SKM-1 (cell line): ENCODE results near the gene MAST2.

Source experiments
- DNase-seq: peaks from one replicate; lab custom pipeline; 2025; ENCODE audit not compliant: unreplicated experiment; lab: John Stamatoyannopoulos, UW

The MAST2 gene

GRCh38 chr1:45974541-45975269 lies 171.3 kb downstream of the MAST2 start:
- DNase-seq = no peak

DNA sequence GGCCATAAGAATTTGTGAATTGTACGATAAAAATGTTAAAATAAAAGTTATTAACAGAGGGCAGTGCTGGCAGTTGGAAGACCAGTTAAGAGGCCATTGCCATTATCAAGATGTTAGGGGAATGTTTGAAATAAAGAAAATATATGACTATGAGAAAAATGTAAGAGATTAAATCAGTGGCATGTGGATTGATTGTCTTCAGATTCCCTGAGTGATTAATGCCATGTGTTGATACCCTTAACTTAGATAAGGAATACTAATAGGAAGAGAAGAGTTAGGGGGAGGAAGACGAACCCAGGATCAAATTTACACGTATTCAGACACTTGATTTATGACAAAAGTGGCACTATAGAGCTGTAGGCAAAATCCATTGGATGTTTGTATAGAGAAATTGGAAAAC lies 173.2 kb downstream of the MAST2 start:
- DNase-seq = no peak

DNA sequence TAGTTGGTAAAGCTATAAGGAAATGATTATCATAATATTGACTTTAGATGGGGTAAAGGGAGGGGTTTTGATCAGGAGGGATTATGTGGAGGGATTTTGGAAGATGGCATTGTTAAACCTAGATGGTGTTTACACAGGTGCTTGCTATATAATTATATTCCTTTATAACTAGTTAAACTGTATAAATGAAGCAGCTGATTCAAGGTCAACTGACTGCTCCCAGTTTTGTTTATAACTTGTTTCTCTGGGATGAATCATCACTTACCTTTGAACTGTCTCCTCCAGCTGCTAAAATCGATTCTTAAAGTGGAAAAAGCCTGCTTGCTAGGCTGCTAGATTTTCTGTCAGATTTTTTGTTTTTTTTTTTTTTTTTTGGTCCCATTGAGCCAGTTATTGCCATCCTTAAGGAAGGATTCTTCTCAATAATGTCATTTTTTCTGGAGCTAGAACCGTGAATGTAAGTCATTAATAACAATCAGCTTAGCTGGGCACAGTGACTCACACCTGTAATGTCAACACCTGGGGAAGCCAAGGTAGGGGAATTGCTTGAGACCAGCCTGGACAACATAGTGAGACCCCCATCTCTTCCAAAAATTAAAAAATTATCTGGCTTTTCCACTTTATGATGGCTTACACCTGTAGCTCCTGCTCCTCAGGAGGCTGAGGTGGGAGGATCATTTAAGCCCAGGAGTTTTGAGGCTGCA lies 175.8 kb downstream of the MAST2 start:
- no peak for DNase-seq

GRCh38 chr1:45979778-45980176 lies 176.4 kb downstream of the MAST2 start:
- no peak for DNase-seq

DNA sequence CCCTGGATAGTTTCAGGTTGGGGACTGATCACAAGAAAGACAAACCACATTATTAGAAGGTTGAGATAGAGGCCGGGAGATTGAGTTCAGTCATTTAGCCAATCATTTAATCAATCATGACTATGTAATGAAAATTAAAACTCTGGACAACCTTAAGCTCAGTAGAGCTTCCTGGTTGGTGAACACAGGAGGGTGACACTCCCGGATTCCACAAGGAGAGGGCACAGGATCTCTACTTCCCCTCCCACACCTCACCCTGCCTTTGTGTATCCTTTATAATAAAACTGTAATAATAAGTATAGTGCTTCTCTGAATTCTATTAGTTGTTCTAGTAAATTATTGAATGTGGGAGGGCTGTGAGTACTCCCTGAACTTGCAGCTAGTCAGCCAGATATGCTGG lies 178.9 kb downstream of the MAST2 start:
- no peak for DNase-seq

DNA sequence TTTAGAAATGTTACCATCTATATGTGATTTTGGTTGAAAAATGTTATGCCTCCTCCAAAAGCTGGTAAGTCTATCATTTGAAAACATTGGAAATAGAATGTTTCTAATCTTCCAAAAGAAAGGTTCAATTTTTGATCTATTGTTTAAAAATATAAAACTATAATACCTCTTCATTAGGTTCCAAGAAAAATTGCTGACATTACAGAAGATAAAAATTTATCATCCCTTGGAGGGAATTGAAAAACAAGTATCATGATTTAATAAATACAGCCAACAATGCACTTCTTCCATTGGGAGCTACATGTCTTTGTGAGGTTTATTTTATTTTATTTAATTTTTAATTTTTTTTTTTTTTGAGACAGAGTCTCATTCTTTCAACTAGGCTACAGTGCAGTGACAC lies 180.6 kb downstream of the MAST2 start:
- no peak for DNase-seq

GRCh38 chr1:45987204-45987603 lies 183.8 kb downstream of the MAST2 start:
- no peak for DNase-seq

GRCh38 chr1:45989249-45989648 lies 185.8 kb downstream of the MAST2 start:
- no peak for DNase-seq

GRCh38 chr1:45994423-45994822 lies 191.0 kb downstream of the MAST2 start:
- no peak for DNase-seq

- no peak for DNase-seq
Observed at GRCh38 chr1:45995298-45995697, 191.9 kb downstream of the MAST2 start.

- DNase-seq = no peak
Observed at GRCh38 chr1:45998020-45998617, 194.7 kb downstream of the MAST2 start.

- no peak for DNase-seq
Observed at GRCh38 chr1:45999507-45999906, 196.1 kb downstream of the MAST2 start.

DNA sequence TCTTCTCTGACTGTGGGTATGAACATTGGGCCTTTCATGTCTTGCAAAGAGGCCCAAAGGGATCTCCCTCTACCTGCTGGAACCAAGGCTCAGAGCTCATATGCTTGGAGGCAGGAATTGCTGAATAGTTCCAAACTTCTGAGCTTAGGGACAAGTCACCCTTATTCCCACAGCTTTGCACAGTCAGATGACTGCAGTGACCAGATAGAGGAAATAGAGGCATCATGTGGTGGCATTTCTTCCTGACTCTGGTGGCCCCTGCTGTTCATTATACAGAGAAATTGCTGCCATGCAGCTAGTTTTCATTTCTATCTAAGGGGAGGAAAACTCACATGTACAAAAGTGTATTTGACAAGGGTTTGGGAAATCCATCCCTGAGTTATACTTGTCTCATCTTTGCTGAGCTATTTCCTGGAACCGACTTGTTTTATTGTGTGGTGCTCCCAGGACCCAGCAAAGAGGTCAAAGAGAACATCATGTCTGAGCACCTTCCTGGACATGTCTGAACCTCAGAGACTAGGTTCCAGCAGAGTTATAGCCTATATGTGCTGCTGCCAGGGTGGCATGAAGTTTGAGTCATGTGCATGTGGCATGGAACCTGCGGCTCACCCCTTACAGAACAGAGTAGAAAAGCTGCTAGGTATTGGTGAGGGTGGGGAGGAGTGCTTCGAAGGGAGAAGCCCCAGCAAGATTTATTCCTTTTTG lies 197.8 kb downstream of the MAST2 start:
- DNase-seq = no peak

DNA sequence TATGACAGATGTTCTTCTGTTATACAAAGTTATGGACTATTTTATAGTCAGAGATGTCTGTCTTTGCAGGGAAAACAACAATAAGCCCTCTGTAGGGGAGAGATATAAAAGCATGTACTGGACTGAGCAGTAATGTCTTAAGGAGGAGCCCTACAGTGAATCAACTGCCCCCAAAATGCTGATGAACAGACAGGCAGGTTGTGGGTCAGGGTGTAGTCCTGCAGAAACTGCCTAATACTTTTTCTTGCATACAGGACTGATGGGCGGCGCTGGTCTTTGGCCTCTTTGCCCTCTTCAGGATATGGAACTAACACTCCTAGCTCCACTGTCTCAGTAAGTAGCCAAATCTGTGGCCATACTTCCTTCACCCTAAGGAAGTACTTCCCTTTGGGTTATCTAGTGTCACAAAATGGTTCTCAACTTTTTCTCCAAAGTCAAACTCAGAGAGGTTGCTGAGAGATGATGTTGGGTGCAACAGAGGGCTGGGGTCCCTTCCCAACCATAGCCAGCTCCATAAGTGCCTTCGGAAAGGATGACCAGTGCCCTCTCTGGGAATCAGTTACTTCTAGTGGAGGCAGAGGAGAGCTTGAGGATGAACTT lies 199.2 kb downstream of the MAST2 start:
- no peak for DNase-seq

DNA sequence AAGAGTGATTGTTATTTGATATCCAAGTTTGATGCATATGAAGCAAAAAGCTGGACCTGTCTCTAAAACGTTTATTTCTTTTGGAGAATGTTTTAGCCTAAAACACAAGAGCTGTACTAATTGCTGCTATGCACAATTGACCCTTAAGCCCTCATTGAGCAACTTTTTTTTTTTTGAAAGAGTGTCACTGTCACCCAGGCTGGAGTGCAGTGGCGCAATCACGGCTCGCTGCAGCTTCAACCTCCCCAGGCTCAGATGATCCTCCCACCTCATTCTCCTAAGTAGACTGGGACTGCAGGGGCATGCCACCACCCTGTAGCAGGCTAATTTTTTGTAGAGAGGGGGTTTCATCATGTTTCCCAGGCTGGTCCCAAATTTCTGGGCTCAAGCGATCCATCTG lies 199.9 kb downstream of the MAST2 start:
- no peak for DNase-seq

DNA sequence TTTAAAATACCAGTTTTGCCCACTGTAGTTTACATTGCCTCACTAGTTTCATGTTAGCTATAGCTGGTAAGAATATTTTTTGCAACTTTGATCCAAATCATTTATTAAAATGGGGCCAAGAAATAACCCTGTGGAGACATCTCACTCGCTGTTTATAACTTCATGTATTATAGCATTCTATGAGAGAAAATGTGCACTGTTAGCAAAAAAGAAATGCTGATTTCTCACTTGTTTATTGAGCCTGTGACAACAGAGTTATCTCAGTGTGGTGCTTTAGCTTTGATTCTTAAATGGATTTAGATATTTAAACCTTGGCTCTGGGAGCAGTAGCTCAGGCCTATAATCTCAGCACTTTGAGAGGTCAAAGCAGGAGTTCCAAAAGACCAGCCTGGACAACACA lies 201.1 kb downstream of the MAST2 start:
- DNase-seq = no peak

DNA sequence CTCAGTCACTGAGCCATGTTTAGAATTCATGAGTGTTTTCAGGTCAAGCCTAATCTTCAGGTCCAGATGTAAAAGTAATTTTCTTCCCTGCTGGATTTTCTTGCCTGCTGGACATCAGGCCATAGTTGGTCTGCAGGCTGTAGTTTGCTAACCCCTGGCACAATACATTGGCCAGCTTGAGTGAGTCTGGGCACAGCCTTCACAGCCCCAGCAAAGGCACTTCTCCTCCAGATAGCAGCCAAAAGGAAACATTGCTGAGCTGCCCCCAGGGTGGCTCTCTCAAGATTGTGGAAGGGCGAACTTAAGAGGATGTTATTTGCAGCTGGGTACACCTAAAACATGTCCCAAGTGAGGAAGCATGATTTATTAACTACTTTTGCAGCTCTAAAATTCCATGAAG lies 202.2 kb downstream of the MAST2 start:
- DNase-seq = no peak

- no peak for DNase-seq
Observed at GRCh38 chr1:46008585-46008984, 205.2 kb downstream of the MAST2 start.

GRCh38 chr1:46010611-46011010 lies 207.2 kb downstream of the MAST2 start:
- DNase-seq = no peak

DNA sequence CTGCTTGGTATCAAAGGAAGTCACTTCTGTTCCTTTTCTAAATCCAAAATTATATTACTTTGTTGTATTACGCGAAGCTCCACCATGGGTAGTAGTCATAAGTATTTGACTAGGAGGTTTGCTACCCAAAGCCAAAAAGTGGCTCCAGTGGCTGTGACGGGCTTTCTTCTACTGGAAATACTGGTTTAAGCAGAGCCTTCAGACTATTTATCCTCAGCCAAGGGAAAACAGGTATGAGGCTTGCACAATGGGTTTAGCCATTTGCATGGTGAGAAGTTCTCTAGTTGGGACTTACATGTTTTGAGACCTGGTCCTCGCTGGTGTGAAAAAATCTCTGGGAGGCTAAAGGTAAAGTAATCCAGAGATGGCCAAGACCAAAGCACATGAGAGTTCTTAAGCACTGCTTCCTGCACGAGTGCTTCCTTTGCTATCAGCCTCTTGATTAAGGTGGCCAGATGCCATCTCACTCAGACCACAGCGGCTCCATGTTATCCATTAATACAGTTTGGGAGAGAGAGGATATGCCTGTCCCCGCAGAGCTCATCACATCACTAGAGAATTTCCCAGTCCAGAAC lies 207.8 kb downstream of the MAST2 start:
- DNase-seq = no peak

- DNase-seq = no peak
Observed at GRCh38 chr1:46012236-46012635, 208.8 kb downstream of the MAST2 start.
